ENCODE results near the gene PSME2. TPM values are rescaled to one million over a fixed set of nuclear protein-coding genes. Genes with fewer than 3 reads are reported as not detected.

Gene PSME2
- total RNA-seq, 1 donor from 2014 or later, result 26.9 TPM

GRCh38 chr14:24190416-24190815, 44.0 kb upstream of the PSME2 start:
- DNase-seq (ENCODE audit: low read depth) (no peak), FAIRE-seq (no peak)
- peaks cover 17% of the 10 kb centered on the region for H3K36me3 ChIP-seq (ENCODE audit: control insufficient read depth, insufficient read depth, low read length)
- H3K27me3 ChIP-seq (ENCODE audit: control insufficient read depth, insufficient read depth, low read length), result no peaks in the 10 kb centered on the region
- H3K4me3 ChIP-seq (ENCODE audit: low read depth, low read length), result no peak overlapping the region
- TF ChIP-seq CTCF (IDR thresholded peaks at IDR 0.05; ENCODE audit: insufficient read depth, low read length, severe bottlenecking), result no peak

- Histone ChIP-seq H3K36me3 (ENCODE audit: control insufficient read depth, insufficient read depth, low read length) (peaks cover 25% of the 10 kb centered on the region), H3K4me3 (ENCODE audit: low read depth, low read length) (no peak overlapping the region), H3K27me3 (ENCODE audit: control insufficient read depth, insufficient read depth, low read length) (no peaks in the 10 kb centered on the region)
- FAIRE-seq (no peak), DNase-seq (ENCODE audit: low read depth) (no peak)
- TF ChIP-seq CTCF (IDR thresholded peaks at IDR 0.05; ENCODE audit: insufficient read depth, low read length, severe bottlenecking), result no peak
Observed at GRCh38 chr14:24189460-24189859, 43.0 kb upstream of the PSME2 start.

- TF ChIP-seq CTCF (IDR thresholded peaks at IDR 0.05; ENCODE audit: insufficient read depth, low read length, severe bottlenecking), result no peak
- FAIRE-seq (no peak), DNase-seq (ENCODE audit: low read depth) (no peak)
- Histone ChIP-seq H3K36me3 (ENCODE audit: control insufficient read depth, insufficient read depth, low read length) (peaks cover 29% of the 10 kb centered on the region), H3K4me3 (ENCODE audit: low read depth, low read length) (no peak overlapping the region), H3K27me3 (ENCODE audit: control insufficient read depth, insufficient read depth, low read length) (no peaks in the 10 kb centered on the region)
Observed at GRCh38 chr14:24189059-24189375, 42.6 kb upstream of the PSME2 start.

GRCh38 chr14:24188251-24189058, 42.0 kb upstream of the PSME2 start, which contains the start of gene IPO4:
Gene IPO4, minus strand, starts transcription at chr14:24188816. Its CDS starts 29 bp downstream, at chr14:24188787.
- TF ChIP-seq CTCF (IDR thresholded peaks at IDR 0.05; ENCODE audit: insufficient read depth, low read length, severe bottlenecking), result no peak
- FAIRE-seq (no peak), DNase-seq (ENCODE audit: low read depth) (peak; percentile 87)
- peak within 1 kb of the TSS; percentile 92 for H3K4me3 ChIP-seq (ENCODE audit: low read depth, low read length)
- no peaks in the 10 kb centered on the region for H3K27me3 ChIP-seq (ENCODE audit: control insufficient read depth, insufficient read depth, low read length)
- H3K36me3 ChIP-seq (ENCODE audit: control insufficient read depth, insufficient read depth, low read length), result peaks cover 34% of the 10 kb centered on the region

- peaks cover 33% of the 10 kb centered on the region for H3K36me3 ChIP-seq (ENCODE audit: control insufficient read depth, insufficient read depth, low read length)
- no peaks in the 10 kb centered on the region for H3K27me3 ChIP-seq (ENCODE audit: control insufficient read depth, insufficient read depth, low read length)
- no peak for DNase-seq (ENCODE audit: low read depth)
- FAIRE-seq, result no peak
- no peak overlapping the region for H3K4me3 ChIP-seq (ENCODE audit: low read depth, low read length)
- no peak for TF ChIP-seq CTCF (IDR thresholded peaks at IDR 0.05; ENCODE audit: insufficient read depth, low read length, severe bottlenecking)
Observed at GRCh38 chr14:24187539-24187915, 41.1 kb upstream of the PSME2 start.

Measured in bronchial epithelial cell (primary cell).